Measurements from ENCODE around the gene LRP3. TPM values are rescaled to one million over a fixed set of nuclear protein-coding genes. Genes with fewer than 3 reads are reported as not detected.
"Not testable (repeated sequence)": the region's sequence is repeated elsewhere in the genome, so short reads cannot be mapped to it uniquely, and the experiment has no call there.

Gene LRP3
- total RNA-seq, 4 donors from 2014 or later: 19.1 to 61.8 (median 28.3) TPM

DNA sequence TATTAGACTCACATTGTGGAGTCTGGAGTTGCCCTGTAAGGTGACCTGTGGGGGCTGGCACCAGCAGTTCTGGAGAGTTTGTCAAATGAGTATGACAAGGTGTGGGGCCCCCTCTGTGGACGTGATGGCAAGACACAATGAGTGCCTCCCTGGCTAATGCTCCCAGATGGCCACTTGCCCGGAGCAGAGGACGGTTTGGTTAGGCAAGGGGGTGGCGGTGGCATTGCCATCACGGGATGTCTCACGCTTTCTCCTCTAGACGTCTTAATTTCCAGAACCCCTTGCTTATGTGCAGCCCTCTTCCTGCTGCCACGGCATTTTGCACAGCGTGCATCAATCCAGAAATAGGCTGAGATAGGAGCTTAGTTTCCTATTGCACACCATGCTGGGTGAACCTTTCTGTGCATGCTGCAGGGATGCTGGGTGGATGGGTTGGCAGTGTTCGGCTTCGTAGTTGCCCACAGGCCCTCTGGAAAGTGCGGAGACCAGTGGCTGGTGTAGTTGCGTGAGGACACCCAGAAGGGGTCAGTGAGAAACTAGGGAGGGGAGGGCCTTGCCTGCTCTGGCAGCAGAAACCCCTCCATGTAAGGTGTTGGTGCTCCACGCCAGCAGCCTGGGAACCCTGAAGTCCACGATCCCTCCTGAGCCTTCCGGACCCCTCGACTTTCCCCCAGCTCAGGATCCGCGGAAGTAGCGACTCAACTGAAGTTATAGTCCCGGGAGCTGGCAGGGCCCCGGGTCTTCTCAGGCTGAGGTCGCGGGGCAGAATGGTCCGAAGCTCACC, 18.1 kb upstream of the LRP3 start:
- no peak for TF ChIP-seq CTCF (IDR thresholded peaks at IDR 0.05)
- ATAC-seq (ENCODE audit: low FRiP score): peak; percentile 35
- no peak for DNase-seq (ENCODE audit: low spot score)

GRCh38 chr19:33176670-33177416, 17.3 kb upstream of the LRP3 start:
- TF ChIP-seq CTCF (IDR thresholded peaks at IDR 0.05): no peak
- ATAC-seq (ENCODE audit: low FRiP score) (peak; percentile 96), DNase-seq (ENCODE audit: low spot score) (peak; percentile 94)

DNA sequence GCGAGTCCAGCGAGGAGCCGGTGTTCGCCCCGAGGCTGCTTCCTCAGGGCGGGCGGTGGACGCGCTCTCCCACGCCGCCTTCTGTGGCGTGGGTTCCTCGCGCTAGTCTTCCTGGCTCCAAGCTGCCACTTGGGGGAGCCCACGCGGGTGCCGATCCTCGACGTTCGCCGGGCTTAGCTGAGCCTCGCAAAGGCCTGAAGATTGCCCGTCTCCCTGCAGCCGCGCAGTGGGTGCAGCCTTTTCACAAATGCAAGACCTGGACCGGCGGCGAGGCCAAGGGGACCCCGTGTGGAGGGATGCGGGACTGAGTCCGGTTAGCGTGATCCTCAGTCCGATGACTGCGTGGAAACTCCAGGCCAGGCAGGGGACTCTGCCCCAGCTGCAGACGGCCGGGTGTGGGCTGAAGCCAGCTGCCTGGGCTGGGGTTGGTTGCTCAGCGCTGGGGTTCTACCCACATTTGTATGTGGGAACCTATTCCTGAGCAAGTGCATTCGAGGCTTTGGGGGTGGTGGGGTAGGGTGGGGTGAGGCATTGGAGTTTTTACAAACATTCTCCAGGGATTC, 16.6 kb upstream of the LRP3 start:
- no peak for ATAC-seq (ENCODE audit: low FRiP score)
- peak in 1 of 3 donors; percentile 8 for TF ChIP-seq CTCF (IDR thresholded peaks at IDR 0.05)
- no peak for DNase-seq (ENCODE audit: low spot score)

- no peak for TF ChIP-seq CTCF (IDR thresholded peaks at IDR 0.05)
- DNase-seq (ENCODE audit: low spot score) (no peak), ATAC-seq (ENCODE audit: low FRiP score) (no peak)
These were observed 7.5 kb upstream of the LRP3 start for GRCh38 chr19:33186431-33187182.

DNA sequence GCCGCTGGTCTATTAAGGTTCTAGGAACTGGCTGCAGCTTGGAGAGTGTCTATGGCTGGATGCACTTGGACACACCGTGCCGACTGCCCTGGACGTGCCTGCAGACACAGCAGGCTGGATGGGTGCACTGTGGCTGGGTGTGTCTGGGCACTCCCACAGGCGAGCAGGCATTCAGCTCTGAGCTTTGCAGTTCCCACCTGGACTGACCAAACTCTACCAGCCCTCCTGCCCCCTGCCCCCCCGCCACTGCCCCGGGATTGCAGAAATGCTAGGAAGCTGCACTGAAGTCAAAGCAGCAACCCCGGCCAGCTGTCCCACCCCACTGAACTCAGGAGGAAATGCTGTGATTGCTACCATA, 7.0 kb upstream of the LRP3 start:
- TF ChIP-seq CTCF (IDR thresholded peaks at IDR 0.05): no peak
- ATAC-seq (ENCODE audit: low FRiP score): no peak
- DNase-seq (ENCODE audit: low spot score): no peak

GRCh38 chr19:33189453-33189852, 4.7 kb upstream of the LRP3 start:
- no peak for ATAC-seq (ENCODE audit: low FRiP score)
- DNase-seq (ENCODE audit: low spot score): no peak
- no peak for TF ChIP-seq CTCF (IDR thresholded peaks at IDR 0.05)

- ATAC-seq (ENCODE audit: low FRiP score); DNase-seq (ENCODE audit: low spot score): not testable (repeated sequence)
These were observed 3.0 kb upstream of the LRP3 start for GRCh38 chr19:33191092-33191491.
